ENCODE data around the gene IFFO2. TPM values are rescaled to one million over a fixed set of nuclear protein-coding genes. Genes with fewer than 3 reads are reported as not detected.
"Not testable (repeated sequence)": the region's sequence is repeated elsewhere in the genome, so short reads cannot be mapped to it uniquely, and the experiment has no call there.

IFFO2 gene
- total and polyA plus RNA-seq, 2 experiments from 2014 or later, result 0.71 to 7.5 TPM

GRCh38 chr1:18891858-18892257 is 64.6 kb downstream of the IFFO2 start:
- not testable (repeated sequence) for H2AFZ ChIP-seq; H3K4me1 Mint-ChIP-seq; H3K9me2 ChIP-seq (ENCODE audit: insufficient read depth); H4K20me1 ChIP-seq (replicated peaks; ENCODE audit: insufficient read depth); H3K9me3 Mint-ChIP-seq; H3K27me3 ChIP-seq (ENCODE audit: insufficient read depth); H3K4me3 Mint-ChIP-seq; H3K79me2 ChIP-seq (replicated peaks; ENCODE audit: insufficient read depth); H3K27ac ChIP-seq (ENCODE audit: low read depth); DNase-seq (ENCODE audit: low spot score); H3K27me3 Mint-ChIP-seq (ENCODE audit: insufficient read depth, low read depth, poor library complexity); H3F3A ChIP-seq (replicated peaks; ENCODE audit: low read depth); H3K4me1 ChIP-seq (ENCODE audit: insufficient read depth); H3K36me3 Mint-ChIP-seq (ENCODE audit: low read depth); H3K4me2 ChIP-seq; ATAC-seq; H3K36me3 ChIP-seq (ENCODE audit: insufficient read depth); H3K4me3 ChIP-seq
- peak overlapping the region; percentile 66; the same call in 1 of the 2 replicates for H3K27ac Mint-ChIP-seq

- H3K4me1 ChIP-seq (ENCODE audit: insufficient read depth), result no peaks in the 10 kb centered on the region
- Mint-ChIP-seq H3K27me3 (ENCODE audit: insufficient read depth, low read depth, poor library complexity) (peaks cover 6% of the 10 kb centered on the region), H3K36me3 (ENCODE audit: low read depth) (no peaks in the 10 kb centered on the region; the same call in 2 of the 3 replicates), H3K9me3 (no peaks in the 10 kb centered on the region), H3K27ac (peak overlapping the region; percentile 66; the same call in 1 of the 2 replicates), H3K4me1 (no peaks in the 10 kb centered on the region), H3K4me3 (no peak overlapping the region)
- no peak overlapping the region for H2AFZ ChIP-seq
- H3K4me2 ChIP-seq, result no peak overlapping the region
- ATAC-seq (no peak), DNase-seq (ENCODE audit: low spot score) (no peak)
- no peaks in the 10 kb centered on the region for H3F3A ChIP-seq (replicated peaks; ENCODE audit: low read depth)
- H4K20me1 ChIP-seq (replicated peaks; ENCODE audit: insufficient read depth), result no peaks in the 10 kb centered on the region; the same call in 1 of the 2 replicates
- no peaks in the 10 kb centered on the region for H3K27me3 ChIP-seq (ENCODE audit: insufficient read depth)
- no peaks in the 10 kb centered on the region for H3K9me2 ChIP-seq (ENCODE audit: insufficient read depth)
- H3K27ac ChIP-seq (ENCODE audit: low read depth), result no peak overlapping the region
- H3K79me2 ChIP-seq (replicated peaks; ENCODE audit: insufficient read depth), result no peaks in the 10 kb centered on the region; the same call in 1 of the 2 replicates
- TF ChIP-seq REST (IDR thresholded peaks at IDR 0.05; ENCODE audit: unreplicated experiment) (no peak), ETS1 (IDR thresholded peaks at IDR 0.05) (no peak), POLR2AphosphoS5 (IDR thresholded peaks at IDR 0.05; ENCODE audit: low read depth) (no peak), ZNF114 (CRISPR knock-in tag; IDR thresholded peaks at IDR 0.05) (no peak), ZNF462 (CRISPR knock-in tag; IDR thresholded peaks at IDR 0.05) (no peak), NANOG (IDR thresholded peaks at IDR 0.05; ENCODE audit: borderline replicate concordance) (no peak), CREB1 (CRISPR knock-in tag; IDR thresholded peaks at IDR 0.05; ENCODE audit: low read depth) (no peak), JUNB (IDR thresholded peaks at IDR 0.05; ENCODE audit: unreplicated experiment) (no peak), EZH2 (IDR thresholded peaks at IDR 0.05; ENCODE audit: low read depth, unreplicated experiment) (no peak)
- no peaks in the 10 kb centered on the region for H3K36me3 ChIP-seq (ENCODE audit: insufficient read depth)
- H3K4me3 ChIP-seq, result no peak overlapping the region
These were observed 65.1 kb downstream of the IFFO2 start for GRCh38 chr1:18891426-18891780.
